ENCODE measurements around the gene CCDC158.

DNA sequence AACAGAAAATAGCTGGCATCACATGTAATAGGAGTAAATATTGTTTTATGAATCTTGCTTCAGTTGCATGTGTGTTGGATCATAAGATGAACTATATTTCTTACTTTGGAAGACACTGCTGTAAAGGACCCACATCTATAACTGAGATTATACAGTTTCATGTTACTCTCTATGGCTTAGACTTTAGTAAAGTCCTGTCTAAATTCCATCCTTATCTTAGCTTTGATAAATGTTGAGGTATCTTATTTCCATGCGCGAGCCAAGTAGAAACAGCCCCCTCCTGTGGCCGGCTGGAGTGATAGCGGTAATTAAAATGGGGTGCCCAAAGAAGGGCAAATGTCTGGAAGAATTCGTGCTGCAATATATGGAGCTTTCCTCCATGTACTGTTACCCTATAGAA, 43.0 kb downstream of the CCDC158 start:
- TF ChIP-seq, protein P1, sequence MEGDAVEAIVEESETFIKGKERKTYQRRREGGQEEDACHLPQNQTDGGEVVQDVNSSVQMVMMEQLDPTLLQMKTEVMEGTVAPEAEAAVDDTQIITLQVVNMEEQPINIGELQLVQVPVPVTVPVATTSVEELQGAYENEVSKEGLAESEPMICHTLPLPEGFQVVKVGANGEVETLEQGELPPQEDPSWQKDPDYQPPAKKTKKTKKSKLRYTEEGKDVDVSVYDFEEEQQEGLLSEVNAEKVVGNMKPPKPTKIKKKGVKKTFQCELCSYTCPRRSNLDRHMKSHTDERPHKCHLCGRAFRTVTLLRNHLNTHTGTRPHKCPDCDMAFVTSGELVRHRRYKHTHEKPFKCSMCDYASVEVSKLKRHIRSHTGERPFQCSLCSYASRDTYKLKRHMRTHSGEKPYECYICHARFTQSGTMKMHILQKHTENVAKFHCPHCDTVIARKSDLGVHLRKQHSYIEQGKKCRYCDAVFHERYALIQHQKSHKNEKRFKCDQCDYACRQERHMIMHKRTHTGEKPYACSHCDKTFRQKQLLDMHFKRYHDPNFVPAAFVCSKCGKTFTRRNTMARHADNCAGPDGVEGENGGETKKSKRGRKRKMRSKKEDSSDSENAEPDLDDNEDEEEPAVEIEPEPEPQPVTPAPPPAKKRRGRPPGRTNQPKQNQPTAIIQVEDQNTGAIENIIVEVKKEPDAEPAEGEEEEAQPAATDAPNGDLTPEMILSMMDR (conservative IDR thresholded peaks at IDR 0.05; ENCODE audit: low read length) = peak; percentile 69
- TF ChIP-seq EZH2phosphoT487 (IDR thresholded peaks at IDR 0.05; ENCODE audit: borderline replicate concordance, low read depth, low read length) = no peak
